Measurements from ENCODE around the gene ILKAP. TPM values are rescaled to one million over a fixed set of nuclear protein-coding genes. Genes with fewer than 3 reads are reported as not detected.
A peak's percentile ranks its signal among the peaks of the same experiment; 100 is the strongest.

The ILKAP gene
- total and polyA plus RNA-seq, 4 experiments from 2014 or later: 44.4 to 87.8 (median 63.2) TPM

- no peaks in the 10 kb centered on the region for H3K36me3 Mint-ChIP-seq
- ChIA-PET POLR2A (ENCODE audit: partially characterized antibody) (interaction anchor here (0.8 to 1.0 kb wide), 2 partner anchors 11 to 18 kb away, joined by 3 read pairs; no protein-coding TSS in a partner anchor), CTCF (ENCODE audit: partially characterized antibody) (no interaction called here)
- no peaks in the 10 kb centered on the region for H3K9me3 Mint-ChIP-seq
- peaks cover under 1 to 2% of the 10 kb centered on the region in 2 donors for H3K27me3 Mint-ChIP-seq
- no peaks in the 10 kb centered on the region for H3K27me3 ChIP-seq (ENCODE audit: insufficient read depth, low read length)
- no peak overlapping the region for H3K27ac ChIP-seq (ENCODE audit: low read depth, low read length)
- H3K4me3 Mint-ChIP-seq: no peak overlapping the region
- DNase-seq: no peak
- H3K4me1 Mint-ChIP-seq: no peaks in the 10 kb centered on the region
- intact Hi-C loops (cut with micrococcal nuclease): no loop called here
- no peaks in the 10 kb centered on the region for H3K4me1 ChIP-seq (ENCODE audit: insufficient read depth, low read length)
- H3K4me3 ChIP-seq (ENCODE audit: low read length in 2 of 2): no peak overlapping the region
- no peaks in the 10 kb centered on the region for H3K36me3 ChIP-seq (ENCODE audit: insufficient read depth, low read length)
- no peak overlapping the region for H3K27ac Mint-ChIP-seq
- no peaks in the 10 kb centered on the region for H3K9me3 ChIP-seq (ENCODE audit: control insufficient read depth in 1 of 2, low read length in 2 of 2)
Measured at GRCh38 chr2:238220274-238220891, 16.9 kb upstream of the ILKAP start.

DNA sequence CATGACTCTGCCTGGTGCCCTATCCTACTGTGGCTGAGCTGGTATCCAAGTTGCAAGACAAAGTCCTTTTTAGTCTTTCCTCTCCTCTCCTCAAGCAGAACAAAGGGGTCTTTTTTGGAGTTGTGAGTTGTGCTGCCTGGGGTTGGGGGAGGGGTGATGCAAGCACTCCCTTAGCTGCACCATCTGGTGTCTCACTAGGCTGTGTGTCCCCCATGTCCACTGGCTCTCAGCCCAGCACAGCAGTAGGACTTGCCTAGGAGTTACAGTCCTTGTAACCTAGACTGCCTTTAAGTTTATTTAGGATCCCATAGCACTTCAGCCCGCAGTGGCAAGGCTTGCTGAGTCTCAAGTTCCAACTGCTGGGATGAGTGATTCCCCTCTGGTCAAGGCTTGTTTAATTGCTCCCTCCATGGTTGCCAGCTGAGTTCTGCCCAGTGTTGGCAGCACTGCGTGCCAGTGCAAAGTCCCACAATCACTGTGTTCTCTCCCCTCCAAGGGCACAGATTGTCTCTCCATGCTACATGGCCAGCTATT, 13.2 kb upstream of the ILKAP start:
- H3K36me3 Mint-ChIP-seq: no peaks in the 10 kb centered on the region
- no peak overlapping the region for H3K27ac ChIP-seq (ENCODE audit: low read depth, low read length)
- no peaks in the 10 kb centered on the region for H3K9me3 ChIP-seq (ENCODE audit: control insufficient read depth in 1 of 2, low read length in 2 of 2)
- H3K27me3 Mint-ChIP-seq: peaks cover 3 to 8% of the 10 kb centered on the region in 2 donors
- ChIA-PET POLR2A (ENCODE audit: partially characterized antibody) (interaction anchor here (0.8 kb wide), 1 partner anchor 18 kb away, joined by 4 read pairs; no protein-coding TSS in a partner anchor), CTCF (ENCODE audit: partially characterized antibody) (no interaction called here)
- H3K9me3 Mint-ChIP-seq: no peaks in the 10 kb centered on the region
- no peak overlapping the region for H3K27ac Mint-ChIP-seq
- intact Hi-C loops (cut with micrococcal nuclease): no loop called here
- no peaks in the 10 kb centered on the region for H3K4me1 Mint-ChIP-seq
- no peaks in the 10 kb centered on the region for H3K4me1 ChIP-seq (ENCODE audit: insufficient read depth, low read length)
- DNase-seq: no peak
- H3K27me3 ChIP-seq (ENCODE audit: insufficient read depth, low read length): no peaks in the 10 kb centered on the region
- H3K36me3 ChIP-seq (ENCODE audit: insufficient read depth, low read length): no peaks in the 10 kb centered on the region
- H3K4me3 Mint-ChIP-seq: no peak overlapping the region
- H3K4me3 ChIP-seq (ENCODE audit: low read length in 2 of 2): no peak overlapping the region

GRCh38 chr2:238207006-238207405, 3.5 kb upstream of the ILKAP start:
- intact Hi-C loops (cut with micrococcal nuclease): no loop called here
- H3K27me3 Mint-ChIP-seq: no peaks in the 10 kb centered on the region
- POLR2A ChIA-PET (ENCODE audit: partially characterized antibody): no interaction called here

GRCh38 chr2:238203973-238204683, 633 bp upstream of the ILKAP start:
- H3K4me1 Mint-ChIP-seq: peaks cover 25 to 42% (median 32%) of the 10 kb centered on the region in 4 donors
- H3K27me3 Mint-ChIP-seq: no peaks in the 10 kb centered on the region
- peaks cover 3 to 17% of the 10 kb centered on the region in 2 donors for H3K36me3 Mint-ChIP-seq
- ChIA-PET POLR2A (ENCODE audit: partially characterized antibody) (interaction anchor here (0.5 to 2.8 kb wide), 9 partner anchors 13 to 545 kb away, joined by 3 to 15 read pairs (median 5); partner anchors contain the start of genes HES6 and SCLY), CTCF (ENCODE audit: partially characterized antibody) (interaction anchor here (0.6 to 1.3 kb wide), 2 partner anchors 14 to 281 kb away, joined by 3 to 5 read pairs; no protein-coding TSS in a partner anchor)
- Histone ChIP-seq H3K36me3 (ENCODE audit: insufficient read depth, low read length) (no peaks in the 10 kb centered on the region), H3K9me3 (ENCODE audit: control insufficient read depth in 1 of 2, low read length in 2 of 2) (no peaks in the 10 kb centered on the region), H3K4me1 (ENCODE audit: insufficient read depth, low read length) (peaks cover 40% of the 10 kb centered on the region), H3K4me3 (ENCODE audit: low read length in 2 of 2) (peak overlapping the region in 1 of 2 donors; percentile 50), H3K27me3 (ENCODE audit: insufficient read depth, low read length) (no peaks in the 10 kb centered on the region), H3K27ac (ENCODE audit: low read depth, low read length) (peak overlapping the region; percentile 79)
- peak overlapping the region; percentile 78 to 89 (median 86) for H3K4me3 Mint-ChIP-seq
- intact Hi-C loops (cut with micrococcal nuclease): loop anchor here (1.0 to 5.0 kb wide), 7 partner anchors 27 to 532 kb away; partner anchors contain the start of genes HES6, PER2 and TRAF3IP1
- DNase-seq: peak in 1 of 5 donors; percentile 6
- no peaks in the 10 kb centered on the region for H3K9me3 Mint-ChIP-seq
- H3K27ac Mint-ChIP-seq: peak overlapping the region in 6 of 7 donors; percentile 93 to 97 (median 94)

More at GRCh38 chr2:238207006-238207405, 3.5 kb upstream of the ILKAP start:
- H3K9me3 Mint-ChIP-seq: no peaks in the 10 kb centered on the region
- Histone ChIP-seq H3K27me3 (ENCODE audit: insufficient read depth, low read length) (no peaks in the 10 kb centered on the region), H3K4me1 (ENCODE audit: insufficient read depth, low read length) (peaks cover 14% of the 10 kb centered on the region), H3K36me3 (ENCODE audit: insufficient read depth, low read length) (no peaks in the 10 kb centered on the region), H3K27ac (ENCODE audit: low read depth, low read length) (no peak overlapping the region), H3K9me3 (ENCODE audit: control insufficient read depth in 1 of 2, low read length in 2 of 2) (no peaks in the 10 kb centered on the region), H3K4me3 (ENCODE audit: low read length in 2 of 2) (no peak overlapping the region)
- H3K4me3 Mint-ChIP-seq: no peak overlapping the region
- H3K27ac Mint-ChIP-seq: no peak overlapping the region
- peaks cover 0 to 10% of the 10 kb centered on the region in 2 donors for H3K36me3 Mint-ChIP-seq
- H3K4me1 Mint-ChIP-seq: peaks cover 6 to 13% (median 8%) of the 10 kb centered on the region in 4 donors
- DNase-seq: no peak
- CTCF ChIA-PET (ENCODE audit: partially characterized antibody): no interaction called here

DNA sequence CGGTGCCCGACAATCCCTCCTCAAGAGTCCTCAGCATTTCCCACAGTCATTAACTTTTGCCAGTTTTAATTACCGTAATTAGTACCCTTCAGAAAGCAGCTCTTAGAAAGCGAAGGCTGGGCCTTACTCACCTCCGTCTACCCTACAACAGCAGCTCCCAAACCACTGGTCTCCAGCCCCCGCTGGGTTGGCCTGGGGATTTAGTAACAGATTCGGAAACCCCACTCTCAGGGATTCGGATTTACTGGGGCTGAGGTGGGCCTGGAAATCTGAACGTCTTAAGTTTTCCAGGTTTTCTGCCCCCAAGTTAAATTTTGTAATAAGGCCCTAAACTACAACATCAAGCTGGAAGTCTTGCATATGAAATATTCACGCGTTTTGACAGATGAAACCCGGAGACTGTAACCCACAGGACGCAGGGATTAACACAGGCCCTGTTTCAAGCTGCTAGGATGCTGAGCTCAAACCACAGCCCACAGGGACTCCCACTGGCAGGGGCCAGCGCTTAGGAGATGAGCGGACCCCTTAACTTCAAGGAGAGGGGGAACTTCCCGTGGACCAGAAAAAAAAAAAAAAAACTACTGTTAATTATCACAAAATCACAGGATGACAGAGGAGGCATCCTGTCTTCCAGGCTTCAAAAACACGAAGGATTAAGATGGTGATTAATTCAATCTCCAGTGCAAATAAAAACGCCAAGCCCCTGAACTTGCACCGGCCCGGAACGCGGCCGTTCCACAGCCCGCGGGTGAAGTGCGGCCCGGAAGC, 985 bp downstream of the ILKAP start:
- H3K36me3 ChIP-seq (ENCODE audit: insufficient read depth, low read length): no peaks in the 10 kb centered on the region
- H3K4me1 ChIP-seq (ENCODE audit: insufficient read depth, low read length): peaks cover 56% of the 10 kb centered on the region
- H3K4me3 Mint-ChIP-seq: peak overlapping the region; percentile 87 to 94 (median 91)
- H3K9me3 Mint-ChIP-seq: no peaks in the 10 kb centered on the region
- peaks cover 32 to 51% (median 40%) of the 10 kb centered on the region in 4 donors for H3K4me1 Mint-ChIP-seq
- H3K4me3 ChIP-seq (ENCODE audit: low read length in 2 of 2): peak overlapping the region; percentile 30 to 72
- H3K9me3 ChIP-seq (ENCODE audit: control insufficient read depth in 1 of 2, low read length in 2 of 2): no peaks in the 10 kb centered on the region
- ChIA-PET CTCF (ENCODE audit: partially characterized antibody) (interaction anchor here (0.9 to 1.2 kb wide), 4 partner anchors 16 to 690 kb away, joined by 3 to 9 read pairs (median 4); no protein-coding TSS in a partner anchor), POLR2A (ENCODE audit: partially characterized antibody) (interaction anchor here (0.5 to 3.4 kb wide), 13 partner anchors 13 to 510 kb away, joined by 3 to 17 read pairs (median 5); partner anchors contain the start of genes HES6 and SCLY)
- intact Hi-C loops (cut with micrococcal nuclease): loop anchor here (1.0 to 5.0 kb wide), 7 partner anchors 29 to 530 kb away; partner anchors contain the start of genes HES6, PER2 and TRAF3IP1
- H3K27ac ChIP-seq (ENCODE audit: low read depth, low read length): peak overlapping the region; percentile 79
- DNase-seq: peak in 2 of 5 donors; percentile 10 to 58
- H3K27me3 Mint-ChIP-seq: no peaks in the 10 kb centered on the region
- no peaks in the 10 kb centered on the region for H3K27me3 ChIP-seq (ENCODE audit: insufficient read depth, low read length)
- H3K36me3 Mint-ChIP-seq: peaks cover 3 to 19% of the 10 kb centered on the region in 2 donors
- H3K27ac Mint-ChIP-seq: peak overlapping the region; percentile 89 to 97 (median 93)

DNA sequence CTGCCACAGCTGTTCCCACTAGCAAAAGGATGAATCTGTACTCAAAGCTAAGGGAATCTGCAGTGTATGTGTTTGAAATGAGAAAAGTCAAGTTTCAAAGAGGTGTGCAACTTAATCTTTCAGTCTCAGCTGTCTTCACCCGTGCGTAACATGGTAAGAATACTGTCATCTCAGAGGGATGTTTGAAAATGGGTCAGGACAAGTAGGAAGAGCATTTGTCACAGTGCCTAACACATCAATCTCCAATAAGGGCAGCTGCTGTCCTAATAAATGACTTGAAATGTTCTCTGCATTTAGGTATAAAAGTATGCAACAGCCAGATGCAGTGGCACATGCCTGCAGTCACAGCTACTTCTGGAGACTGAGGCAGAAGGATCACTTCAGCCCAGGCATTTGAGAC, 13.1 kb downstream of the ILKAP start:
- Mint-ChIP-seq H3K4me3 (no peak overlapping the region), H3K9me3 (no peaks in the 10 kb centered on the region), H3K4me1 (peaks cover 0 to 5% (median 3%) of the 10 kb centered on the region in 4 donors), H3K36me3 (peaks cover 61 to 82% of the 10 kb centered on the region in 2 donors), H3K27ac (no peak overlapping the region), H3K27me3 (no peaks in the 10 kb centered on the region)
- H3K27me3 ChIP-seq (ENCODE audit: insufficient read depth, low read length): no peaks in the 10 kb centered on the region
- ChIA-PET CTCF (ENCODE audit: partially characterized antibody) (interaction anchor here (0.7 kb wide), 1 partner anchor 14 kb away, joined by 3 read pairs; no protein-coding TSS in a partner anchor), POLR2A (ENCODE audit: partially characterized antibody) (interaction anchor here (0.7 to 1.3 kb wide), 2 partner anchors 12 to 14 kb away, joined by 3 to 4 read pairs; no protein-coding TSS in a partner anchor)
- intact Hi-C loops (cut with micrococcal nuclease): loop anchor here (10.0 kb wide), 1 partner anchor 336 kb away; the partner anchor contains the start of gene RAMP1
- H3K4me3 ChIP-seq (ENCODE audit: low read length in 2 of 2): no peak overlapping the region
- H3K9me3 ChIP-seq (ENCODE audit: control insufficient read depth in 1 of 2, low read length in 2 of 2): no peaks in the 10 kb centered on the region
- DNase-seq: no peak
- peaks cover 66% of the 10 kb centered on the region for H3K36me3 ChIP-seq (ENCODE audit: insufficient read depth, low read length)
- H3K4me1 ChIP-seq (ENCODE audit: insufficient read depth, low read length): no peaks in the 10 kb centered on the region
- no peak overlapping the region for H3K27ac ChIP-seq (ENCODE audit: low read depth, low read length)
